SW480 (cell line): ENCODE data around the gene MAPK12.
A peak's percentile ranks its signal among the peaks of the same experiment; 100 is the strongest.
"Not testable (repeated sequence)": the region's sequence is repeated elsewhere in the genome, so short reads cannot be mapped to it uniquely, and the experiment has no call there.

ENCODE experiments used
- DNase-seq: peaks from one replicate; pipeline ENCODE4 v3.0.0-alpha.2; 2016; ENCODE audit warnings: low spot score

Gene MAPK12

GRCh38 chr22:50282361-50283155 lies 21.1 kb upstream of the MAPK12 start:
- peak; percentile 82 for DNase-seq

DNA sequence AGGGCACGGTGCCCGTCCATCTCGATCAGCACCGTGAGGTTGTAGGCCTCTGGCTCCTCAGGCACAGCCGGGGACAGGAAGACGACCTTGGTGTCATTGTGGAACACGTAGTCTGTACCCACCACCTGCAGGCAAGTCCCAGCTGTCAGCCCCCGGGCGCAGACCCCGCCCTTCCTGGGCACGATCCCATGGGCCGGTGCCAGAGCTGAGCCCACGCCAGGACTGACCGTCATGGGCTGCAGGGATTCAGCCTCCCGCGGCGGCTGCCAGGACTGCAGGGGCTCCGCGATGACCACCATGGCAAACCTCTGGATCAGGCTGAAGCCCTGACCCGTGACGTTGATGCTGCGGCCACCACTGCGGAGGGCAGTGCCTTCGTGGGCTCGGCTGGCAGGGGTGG lies 20.5 kb upstream of the MAPK12 start:
- DNase-seq = no peak

DNA sequence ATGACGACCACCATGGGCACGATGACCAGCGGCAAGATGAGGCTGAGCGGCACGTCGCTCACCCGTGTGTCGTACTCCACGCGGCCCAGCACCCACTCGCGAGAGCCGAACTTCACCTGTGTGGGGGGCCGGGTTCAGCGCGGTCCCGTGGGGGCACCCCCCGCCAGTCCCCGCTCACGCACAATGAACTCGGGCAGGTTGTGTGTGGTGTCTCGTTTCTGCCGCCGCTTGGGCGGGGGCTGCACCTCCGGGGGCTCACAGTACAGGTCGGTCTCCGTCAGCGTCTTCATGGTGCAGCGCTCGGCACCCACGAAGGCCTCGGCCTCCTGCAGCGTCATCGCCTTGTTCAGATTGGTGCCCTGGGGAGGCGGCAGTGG lies 19.9 kb upstream of the MAPK12 start:
- DNase-seq = no peak

GRCh38 chr22:50280708-50281383 lies 19.4 kb upstream of the MAPK12 start:
- DNase-seq = no peak

- no peak for DNase-seq
These were observed 18.7 kb upstream of the MAPK12 start for GRCh38 chr22:50280022-50280707.

DNA sequence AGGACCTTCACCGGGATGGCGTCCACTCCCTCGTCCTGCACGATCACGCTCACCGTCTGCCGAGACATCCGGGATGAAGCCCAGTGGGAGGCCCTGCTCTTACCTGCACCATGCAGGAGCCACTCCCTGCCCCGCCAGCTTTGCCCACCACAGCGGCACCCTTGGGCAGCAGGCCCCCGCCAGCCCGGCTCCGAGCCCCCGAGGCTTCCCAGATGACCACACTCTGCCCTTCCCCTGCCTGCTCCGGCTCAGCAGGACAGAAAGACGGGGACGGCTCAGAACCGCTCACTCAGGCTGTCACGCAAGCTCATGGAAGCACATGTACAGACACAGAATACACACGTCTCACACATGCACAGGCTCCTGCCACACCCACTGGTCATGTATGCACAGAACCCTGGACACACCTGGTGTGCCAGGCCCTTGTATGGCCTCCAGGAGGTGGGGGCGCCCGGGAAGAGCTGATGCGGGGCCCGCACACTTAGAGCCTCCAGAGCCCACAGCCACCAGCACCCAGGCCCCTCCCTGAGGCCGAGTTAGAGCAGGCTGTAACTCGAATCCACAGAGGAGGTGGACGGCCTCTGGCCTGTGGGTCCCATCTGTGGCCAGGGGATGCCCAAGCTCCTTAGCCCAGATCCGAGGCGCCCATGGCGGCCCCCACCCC lies 17.6 kb upstream of the MAPK12 start:
- no peak for DNase-seq

- no peak for DNase-seq
These were observed 17.0 kb upstream of the MAPK12 start for GRCh38 chr22:50278461-50278860.

GRCh38 chr22:50277761-50278160 lies 16.3 kb upstream of the MAPK12 start:
- DNase-seq = no peak

- DNase-seq = no peak
These were observed 14.7 kb upstream of the MAPK12 start for GRCh38 chr22:50276143-50276542.

- DNase-seq = no peak
These were observed 13.9 kb upstream of the MAPK12 start for GRCh38 chr22:50275181-50276055.

GRCh38 chr22:50274771-50275170 lies 13.3 kb upstream of the MAPK12 start:
- DNase-seq = no peak

DNA sequence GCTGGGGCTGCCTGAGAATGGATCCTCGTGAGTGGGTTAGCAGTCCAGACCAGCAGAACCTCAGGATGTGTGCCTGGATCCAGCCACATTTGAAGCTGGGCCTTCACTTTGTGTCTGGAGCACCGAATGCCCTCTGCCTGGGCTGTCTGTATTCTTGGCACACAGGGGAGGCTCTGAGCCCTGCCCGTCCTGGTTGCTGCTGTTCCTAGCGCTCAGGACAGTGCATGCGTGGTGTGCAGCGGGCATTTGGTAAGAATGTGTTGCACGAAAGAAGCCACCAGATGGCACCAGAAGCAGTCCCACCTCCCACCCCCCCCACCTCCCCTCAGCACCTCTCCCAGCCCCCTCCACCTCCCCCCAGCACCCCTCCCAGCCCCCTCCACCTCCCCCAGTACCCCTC lies 12.8 kb upstream of the MAPK12 start:
- peak; percentile 68 for DNase-seq

DNA sequence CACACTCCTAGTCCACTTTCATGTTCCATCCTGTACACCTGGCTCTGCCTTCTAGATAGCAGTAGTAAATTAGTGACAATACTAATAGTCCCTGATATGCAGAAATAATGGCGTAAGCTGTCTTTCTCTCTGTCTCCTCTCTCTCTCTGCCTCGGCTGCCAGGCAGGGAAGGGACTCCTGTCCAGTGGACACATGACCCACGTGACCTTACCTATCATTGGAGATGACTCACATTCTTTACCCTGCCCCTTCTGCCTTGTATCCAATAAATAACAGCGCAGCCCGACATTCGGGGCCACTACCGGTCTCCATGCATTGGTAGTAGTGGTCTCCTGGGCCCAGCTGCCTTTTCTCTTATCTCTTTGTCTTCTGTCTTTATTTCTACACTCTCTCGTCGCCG lies 12.3 kb upstream of the MAPK12 start:
- DNase-seq = not testable (repeated sequence)

GRCh38 chr22:50273352-50273751 lies 11.9 kb upstream of the MAPK12 start:
- not testable (repeated sequence) for DNase-seq

DNA sequence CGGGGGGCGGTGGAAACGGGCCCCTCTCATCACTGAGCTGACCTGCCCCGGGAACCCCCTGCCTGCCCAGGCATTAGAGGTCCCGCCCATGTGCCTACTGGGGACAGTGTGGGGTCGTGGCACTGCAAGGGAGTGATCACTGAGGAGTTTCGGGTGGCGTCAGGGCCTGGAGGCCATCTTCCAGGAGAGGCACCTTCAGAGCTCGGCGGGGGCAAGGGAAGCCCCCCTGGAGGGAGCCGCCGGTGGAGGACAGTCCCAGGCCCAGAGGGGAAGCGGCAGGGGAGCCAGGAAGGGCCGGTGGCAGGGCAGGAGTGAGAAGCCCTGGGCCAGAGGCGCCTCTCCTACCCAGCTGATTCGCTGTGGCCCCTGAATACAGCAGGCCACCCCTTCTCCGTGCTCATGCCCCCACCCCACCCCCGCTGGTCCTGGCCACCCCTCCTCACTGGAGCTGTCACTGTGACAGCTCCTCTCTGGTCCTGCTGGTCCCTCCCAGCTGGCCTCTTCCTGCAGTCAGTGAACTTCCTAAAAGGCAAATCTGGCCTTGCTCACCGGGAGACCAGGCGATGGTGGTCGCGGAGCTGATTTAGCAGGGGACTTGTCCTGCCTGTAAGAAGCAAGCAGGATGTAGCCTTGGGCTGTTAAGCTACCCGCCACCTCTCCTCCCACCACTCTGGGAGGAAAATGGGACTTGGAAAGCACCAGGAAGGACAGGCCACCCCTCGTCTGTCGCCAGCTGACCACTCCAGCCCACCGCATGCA lies 10.7 kb upstream of the MAPK12 start:
- DNase-seq = no peak

DNA sequence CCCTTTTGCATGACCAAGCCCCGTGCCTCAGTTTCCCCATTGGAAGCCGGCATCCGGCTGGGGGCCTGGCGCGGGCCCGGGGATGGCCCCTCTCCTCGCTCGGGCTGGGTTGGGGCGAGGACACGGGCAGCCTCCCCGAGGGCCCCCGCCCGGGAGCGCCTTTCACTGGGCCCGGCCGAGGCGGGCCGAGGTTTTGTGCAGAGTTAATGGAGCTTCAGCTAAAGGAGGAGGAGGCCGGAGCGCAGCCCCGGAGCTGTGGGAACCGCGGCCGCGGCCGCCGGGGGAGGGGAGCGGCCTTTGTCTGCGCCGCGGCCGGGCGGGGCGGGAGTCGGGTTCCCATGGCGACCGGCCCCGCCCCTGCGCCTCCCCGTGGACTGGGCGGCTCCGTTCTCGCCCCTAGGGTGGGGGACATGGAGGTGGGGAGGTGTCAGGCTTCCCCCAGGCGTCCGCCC lies 10.1 kb upstream of the MAPK12 start:
- peak; percentile 69 for DNase-seq

- no peak for DNase-seq
These were observed 9.3 kb upstream of the MAPK12 start for GRCh38 chr22:50270666-50271394.

DNA sequence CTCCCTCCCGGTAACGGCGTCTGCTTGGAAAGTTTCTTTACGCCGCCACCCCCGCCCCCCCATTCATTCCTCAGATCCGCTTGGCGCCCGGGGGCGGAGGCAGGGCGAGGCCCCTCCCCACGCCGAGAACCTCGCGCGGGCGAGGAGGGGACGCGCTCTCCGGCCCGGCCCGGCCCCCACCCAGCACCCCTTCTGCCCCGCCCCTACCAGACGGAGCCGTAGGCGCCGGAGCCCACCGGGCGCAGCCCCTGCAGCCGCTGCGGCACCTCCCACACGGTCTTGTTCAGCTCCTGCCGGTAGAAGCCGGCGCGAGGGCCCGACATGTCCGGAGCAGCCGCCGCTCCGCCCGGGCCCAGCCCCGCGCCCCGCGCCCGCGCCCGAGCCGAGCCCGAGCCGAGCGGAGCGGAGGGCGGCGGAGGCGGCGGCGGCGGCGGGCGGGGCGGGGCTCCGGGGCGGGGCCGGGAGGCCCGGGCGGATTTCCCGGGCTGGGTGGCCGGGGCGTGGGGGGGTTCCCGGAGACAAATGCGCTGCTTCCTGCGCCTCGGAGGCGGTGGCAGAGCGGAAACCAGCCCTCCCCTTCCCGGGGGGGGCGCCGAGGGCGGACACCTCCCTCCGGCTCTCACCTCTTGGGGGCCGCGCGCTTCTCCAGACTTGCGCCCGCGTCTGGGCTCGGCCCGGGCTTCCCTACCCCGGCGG lies 8.6 kb upstream of the MAPK12 start, which contains the start of gene MAPK11:
Gene MAPK11 (minus strand): TSS at position 411 of the 696 bp plus-strand sequence. CDS start 88 bp downstream, at position 323.
- no peak for DNase-seq

GRCh38 chr22:50269573-50269969 lies 8.1 kb upstream of the MAPK12 start:
- DNase-seq = no peak
